CD4-positive, alpha-beta memory T cell (primary cell): Measurements from ENCODE around the gene RBM20. TPM values are rescaled to one million over a fixed set of nuclear protein-coding genes. Genes with fewer than 3 reads are reported as not detected.

ENCODE experiments used
- CTCF ChIA-PET: fragments of 350-600 bp; sonication (Branson Sonifier 250); formaldehyde crosslinking; loops from one replicate; lab custom pipeline; 2021; ENCODE audit warnings: inconsistent platforms; ENCODE audit not compliant: partially characterized antibody; lab: Charles Lee
- POLR2A ChIA-PET: fragments of 350-600 bp; sonication (Branson Sonifier 250); formaldehyde crosslinking; loops from one replicate; lab custom pipeline; 2021; ENCODE audit not compliant: partially characterized antibody; lab: Charles Lee
- DNase-seq, 5 donors: peaks; one replicate each; pipeline versions ENCODE4 v3.0.0 to v3.0.0-alpha.2; 2020 to 2022; ENCODE audit warnings: mixed read lengths in 1 of 5
- H3K27ac ChIP-seq: one replicate; pipeline ENCODE4 v1.7.0; 2013; ENCODE audit warnings: low read depth, low read length
- H3K27me3 ChIP-seq: 2 replicates; pipeline ENCODE4 v1.7.0; 2013; ENCODE audit warnings: mild to moderate bottlenecking, low read length, moderate library complexity; ENCODE audit not compliant: insufficient read depth
- H3K36me3 ChIP-seq: 2 replicates; pipeline ENCODE4 v1.7.0; 2013; ENCODE audit warnings: mild to moderate bottlenecking, low read length, moderate library complexity; ENCODE audit not compliant: insufficient read depth
- H3K4me1 ChIP-seq: 2 replicates; pipeline ENCODE4 v1.7.0; 2013; ENCODE audit warnings: mild to moderate bottlenecking, low read length, moderate library complexity; ENCODE audit not compliant: insufficient read depth
- H3K4me3 ChIP-seq, 2 donors: one replicate each; pipeline ENCODE4 v1.7.0; 2013; ENCODE audit warnings: low read length in 2 of 2, mild to moderate bottlenecking in 1 of 2
- H3K9me3 ChIP-seq, 2 donors: one replicate each; pipeline ENCODE4 v1.7.0; 2013; ENCODE audit warnings: low read length in 2 of 2, control low read depth in 1 of 2; ENCODE audit not compliant: control insufficient read depth in 1 of 2
- H3K27ac Mint-ChIP-seq, 7 donors: one replicate each; pipeline ENCODE4 v1.8.0; 2020 to 2021; ENCODE audit warnings: mixed read lengths in 7 of 7, mild to moderate bottlenecking in 6 of 7, inconsistent platforms in 3 of 7, moderate library complexity in 3 of 7
- H3K27me3 Mint-ChIP-seq, 2 donors: one replicate each; pipeline ENCODE4 v1.8.0; 2020 to 2021; ENCODE audit warnings: mixed read lengths in 2 of 2
- H3K36me3 Mint-ChIP-seq, 2 donors: one replicate each; pipeline ENCODE4 v1.8.0; 2020 to 2021; ENCODE audit warnings: mixed read lengths in 2 of 2, inconsistent platforms in 1 of 2, mild to moderate bottlenecking in 1 of 2
- H3K4me1 Mint-ChIP-seq, 4 donors: one replicate each; pipeline ENCODE4 v1.8.0; 2020 to 2021; ENCODE audit warnings: mixed read lengths in 4 of 4, mild to moderate bottlenecking in 1 of 4
- H3K4me3 Mint-ChIP-seq, 8 donors: one replicate each; pipeline ENCODE4 v1.8.0; 2020 to 2021; ENCODE audit warnings: mixed read lengths in 8 of 8, mild to moderate bottlenecking in 7 of 8, moderate library complexity in 6 of 8, inconsistent platforms in 3 of 8
- H3K9me3 Mint-ChIP-seq, 8 donors: one replicate each; pipeline ENCODE4 v1.8.0; 2020 to 2021; ENCODE audit warnings: mixed read lengths in 8 of 8, mild to moderate bottlenecking in 5 of 8, inconsistent platforms in 3 of 8, moderate library complexity in 1 of 8
- intact Hi-C: fragments of 100-400 bp; cut with micrococcal nuclease; formaldehyde crosslinking; loops from one replicate; pipeline ENCODE4 v1.15.1; 2023
- polyA plus RNA-seq, 2 donors: library from polyadenylated mRNA; unstranded; fragments of 300-500 nt; fragmentation: Illumina TruSeq; gene quantifications; one replicate each; pipeline ENCODE4 v1.2.3, GENCODE V29; 2021
- total RNA-seq, 2 experiments: library from RNA; stranded (reverse); gene quantifications; one replicate each; pipeline ENCODE4 v1.2.3, GENCODE V29; 2021

The RBM20 gene
- total and polyA plus RNA-seq, 4 experiments from 2014 or later, result 0.03 TPM; not detected in 3

DNA sequence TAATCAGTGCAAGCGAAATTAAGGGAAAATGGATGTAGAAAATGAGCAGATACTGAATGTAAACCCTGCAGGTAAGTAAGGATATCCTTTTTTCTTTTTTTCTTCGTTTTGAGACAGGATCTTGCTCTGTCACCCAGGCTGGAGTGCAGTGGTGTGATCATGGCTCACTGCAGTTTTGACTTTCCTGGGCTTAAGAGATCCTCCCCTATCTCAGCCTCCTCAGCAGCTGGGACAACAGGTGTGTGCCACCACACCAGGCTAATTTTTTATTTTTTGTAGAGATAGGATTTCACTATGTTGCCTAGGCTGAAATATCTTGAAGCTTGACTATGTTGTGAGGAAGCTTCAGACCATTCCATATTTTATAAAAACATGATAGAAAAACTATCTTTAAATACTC lies 231.9 kb downstream of the RBM20 start:
- Histone ChIP-seq H3K27me3 (no peaks in the 10 kb centered on the region), H3K36me3 (peaks cover 12% of the 10 kb centered on the region), H3K9me3 (no peaks in the 10 kb centered on the region), H3K27ac (peak overlapping the region; percentile 38), H3K4me1 (peaks cover 77% of the 10 kb centered on the region), H3K4me3 (no peak overlapping the region)
- Mint-ChIP-seq H3K9me3 (peaks cover 0 to 3% (median 0%) of the 10 kb centered on the region in 8 donors), H3K27ac (peak overlapping the region in 6 of 7 donors; percentile 60 to 78 (median 74)), H3K36me3 (peaks cover 17 to 60% of the 10 kb centered on the region in 2 donors), H3K27me3 (no peaks in the 10 kb centered on the region), H3K4me3 (peak overlapping the region in 7 of 8 donors; percentile 21 to 55 (median 46)), H3K4me1 (peaks cover 38 to 82% (median 56%) of the 10 kb centered on the region in 4 donors)
- intact Hi-C loops, result no loop called here
- POLR2A ChIA-PET, result interaction anchor here (1.1 to 5.9 kb wide), 8 partner anchors 12 to 72 kb away, joined by 3 to 69 read pairs (median 7); partner anchors contain the start of genes BBIP1 and SHOC2
- CTCF ChIA-PET, result interaction anchor here (0.8 to 6.2 kb wide), 9 partner anchors 11 to 130 kb away, joined by 3 to 31 read pairs (median 6); no protein-coding TSS in a partner anchor
- no peak for DNase-seq

- ChIA-PET CTCF (interaction anchor here (0.8 to 6.2 kb wide), 9 partner anchors 10 to 131 kb away, joined by 3 to 31 read pairs (median 6); no protein-coding TSS in a partner anchor), POLR2A (interaction anchor here (0.9 to 5.9 kb wide), 13 partner anchors 9 to 306 kb away, joined by 3 to 69 read pairs (median 6); partner anchors contain the start of genes BBIP1 and SHOC2)
- Histone ChIP-seq H3K27ac (no peak overlapping the region), H3K4me1 (peaks cover 79% of the 10 kb centered on the region), H3K36me3 (peaks cover 16% of the 10 kb centered on the region), H3K27me3 (no peaks in the 10 kb centered on the region), H3K9me3 (no peaks in the 10 kb centered on the region), H3K4me3 (no peak overlapping the region)
- Mint-ChIP-seq H3K4me1 (peaks cover 43 to 82% (median 60%) of the 10 kb centered on the region in 4 donors), H3K4me3 (peak overlapping the region in 4 of 8 donors; percentile 17 to 63 (median 34)), H3K9me3 (peaks cover 0 to under 1% (median 0%) of the 10 kb centered on the region in 8 donors), H3K27ac (peak overlapping the region in 4 of 7 donors; percentile 45 to 76 (median 70)), H3K36me3 (peaks cover 25 to 62% of the 10 kb centered on the region in 2 donors), H3K27me3 (no peaks in the 10 kb centered on the region)
- intact Hi-C loops, result no loop called here
- no peak for DNase-seq
Observed at GRCh38 chr10:110876788-110877187, 232.7 kb downstream of the RBM20 start.

GRCh38 chr10:110880012-110880411 lies 235.9 kb downstream of the RBM20 start:
- no peaks in the 10 kb centered on the region for H3K27me3 ChIP-seq
- no peaks in the 10 kb centered on the region for H3K9me3 ChIP-seq
- peaks cover 34% of the 10 kb centered on the region for H3K36me3 ChIP-seq
- peak overlapping the region in 6 of 8 donors; percentile 7 to 62 (median 14) for H3K4me3 Mint-ChIP-seq
- no peak for DNase-seq
- intact Hi-C loops, result loop anchor here (1.0 kb wide), 1 partner anchor 8 kb away; no protein-coding TSS in a partner anchor
- H3K27ac Mint-ChIP-seq, result peak overlapping the region; percentile 2 to 86 (median 45)
- H3K36me3 Mint-ChIP-seq, result peaks cover 42 to 71% of the 10 kb centered on the region in 2 donors
- no peaks in the 10 kb centered on the region for H3K27me3 Mint-ChIP-seq
- POLR2A ChIA-PET, result interaction anchor here (0.7 to 5.9 kb wide), 8 partner anchors 9 to 134 kb away, joined by 3 to 69 read pairs (median 13); partner anchors contain the start of gene PDCD4
- H3K9me3 Mint-ChIP-seq, result no peaks in the 10 kb centered on the region
- H3K27ac ChIP-seq, result no peak overlapping the region
- CTCF ChIA-PET, result interaction anchor here (0.8 to 6.2 kb wide), 9 partner anchors 10 to 270 kb away, joined by 3 to 31 read pairs (median 3); no protein-coding TSS in a partner anchor
- peaks cover 95% of the 10 kb centered on the region for H3K4me1 ChIP-seq
- no peak overlapping the region for H3K4me3 ChIP-seq
- H3K4me1 Mint-ChIP-seq, result peaks cover 55 to 87% (median 77%) of the 10 kb centered on the region in 4 donors

DNA sequence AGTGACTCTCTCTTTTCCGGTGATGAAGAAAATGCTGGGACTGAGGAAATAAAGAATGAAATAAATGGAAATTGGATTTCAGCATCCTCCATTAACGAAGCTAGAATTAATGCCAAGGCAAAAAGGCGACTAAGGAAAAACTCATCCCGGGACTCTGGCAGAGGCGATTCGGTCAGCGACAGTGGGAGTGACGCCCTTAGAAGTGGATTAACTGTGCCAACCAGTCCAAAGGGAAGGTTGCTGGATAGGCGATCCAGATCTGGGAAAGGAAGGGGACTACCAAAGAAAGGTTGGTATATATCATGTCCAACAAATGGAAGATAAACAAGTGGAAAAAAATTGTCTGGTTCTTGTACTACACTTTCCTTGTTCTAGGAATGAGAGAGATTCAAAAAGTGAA lies 237.1 kb downstream of the RBM20 start:
- Histone ChIP-seq H3K4me1 (peaks cover 92% of the 10 kb centered on the region), H3K36me3 (peaks cover 42% of the 10 kb centered on the region), H3K27ac (no peak overlapping the region), H3K4me3 (no peak overlapping the region), H3K9me3 (no peaks in the 10 kb centered on the region), H3K27me3 (no peaks in the 10 kb centered on the region)
- H3K27me3 Mint-ChIP-seq, result no peaks in the 10 kb centered on the region
- peaks cover 47 to 69% of the 10 kb centered on the region in 2 donors for H3K36me3 Mint-ChIP-seq
- peak overlapping the region in 6 of 7 donors; percentile 38 to 74 (median 46) for H3K27ac Mint-ChIP-seq
- DNase-seq, result no peak
- peaks cover 62 to 87% (median 76%) of the 10 kb centered on the region in 4 donors for H3K4me1 Mint-ChIP-seq
- no peaks in the 10 kb centered on the region for H3K9me3 Mint-ChIP-seq
- ChIA-PET POLR2A (interaction anchor here (0.6 to 3.9 kb wide), 9 partner anchors 10 to 77 kb away, joined by 3 to 20 read pairs (median 6); partner anchors contain the start of gene PDCD4), CTCF (interaction anchor here (0.7 to 2.1 kb wide), 4 partner anchors 9 to 78 kb away, joined by 3 to 9 read pairs (median 4); partner anchors contain the start of gene PDCD4)
- peak overlapping the region in 7 of 8 donors; percentile 31 to 54 (median 50) for H3K4me3 Mint-ChIP-seq
- intact Hi-C loops, result no loop called here

DNA sequence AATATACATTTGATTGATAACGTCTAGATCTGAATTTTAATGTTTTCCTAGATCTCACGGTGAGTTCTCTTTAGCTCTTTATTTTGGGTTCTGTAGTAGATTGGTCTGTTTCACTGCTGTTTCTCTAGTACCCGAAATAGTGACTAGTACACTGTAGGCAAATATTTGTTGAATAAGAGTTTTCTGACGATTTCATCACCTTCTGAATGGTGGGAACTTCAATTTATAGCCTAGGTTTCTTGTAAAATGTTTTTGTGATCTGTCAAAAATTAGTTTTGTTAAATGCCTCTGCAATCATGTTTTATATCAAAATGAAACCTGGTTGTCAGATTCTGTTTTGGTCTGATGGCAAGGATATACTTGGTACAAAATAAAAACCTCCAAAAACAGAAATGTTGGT lies 237.8 kb downstream of the RBM20 start:
- intact Hi-C loops, result loop anchor here (1.0 kb wide), 1 partner anchor 10 kb away; no protein-coding TSS in a partner anchor
- peaks cover 50 to 70% of the 10 kb centered on the region in 2 donors for H3K36me3 Mint-ChIP-seq
- peak overlapping the region in 6 of 7 donors; percentile 8 to 77 (median 58) for H3K27ac Mint-ChIP-seq
- Histone ChIP-seq H3K9me3 (no peaks in the 10 kb centered on the region), H3K27me3 (no peaks in the 10 kb centered on the region), H3K4me1 (peaks cover 90% of the 10 kb centered on the region), H3K36me3 (peaks cover 45% of the 10 kb centered on the region), H3K27ac (no peak overlapping the region), H3K4me3 (no peak overlapping the region)
- no peaks in the 10 kb centered on the region for H3K9me3 Mint-ChIP-seq
- no peaks in the 10 kb centered on the region for H3K27me3 Mint-ChIP-seq
- no peak for DNase-seq
- peaks cover 63 to 90% (median 77%) of the 10 kb centered on the region in 4 donors for H3K4me1 Mint-ChIP-seq
- POLR2A ChIA-PET, result interaction anchor here (0.8 to 3.9 kb wide), 10 partner anchors 9 to 78 kb away, joined by 3 to 20 read pairs (median 6); partner anchors contain the start of gene PDCD4
- CTCF ChIA-PET, result interaction anchor here (1.1 to 1.9 kb wide), 4 partner anchors 10 to 79 kb away, joined by 3 to 19 read pairs (median 3); partner anchors contain the start of gene PDCD4
- peak overlapping the region in 6 of 8 donors; percentile 41 to 70 (median 48) for H3K4me3 Mint-ChIP-seq

GRCh38 chr10:110883924-110884323 lies 239.8 kb downstream of the RBM20 start:
- H3K27ac ChIP-seq, result no peak overlapping the region
- intact Hi-C loops, result no loop called here
- H3K9me3 Mint-ChIP-seq, result no peaks in the 10 kb centered on the region
- H3K27me3 Mint-ChIP-seq, result no peaks in the 10 kb centered on the region
- no peaks in the 10 kb centered on the region for H3K9me3 ChIP-seq
- no peaks in the 10 kb centered on the region for H3K27me3 ChIP-seq
- peaks cover 41% of the 10 kb centered on the region for H3K36me3 ChIP-seq
- H3K4me3 Mint-ChIP-seq, result peak overlapping the region; percentile 54 to 83 (median 80)
- H3K4me1 Mint-ChIP-seq, result peaks cover 52 to 83% (median 68%) of the 10 kb centered on the region in 4 donors
- no peak for DNase-seq
- H3K27ac Mint-ChIP-seq, result peak overlapping the region; percentile 65 to 94 (median 80)
- ChIA-PET POLR2A (interaction anchor here (1.1 to 2.7 kb wide), 5 partner anchors 12 to 80 kb away, joined by 3 to 10 read pairs (median 3); partner anchors contain the start of gene PDCD4), CTCF (interaction anchor here (1.0 to 2.8 kb wide), 6 partner anchors 8 to 81 kb away, joined by 3 to 19 read pairs (median 4); no protein-coding TSS in a partner anchor)
- peaks cover 50 to 65% of the 10 kb centered on the region in 2 donors for H3K36me3 Mint-ChIP-seq
- no peak overlapping the region for H3K4me3 ChIP-seq
- H3K4me1 ChIP-seq, result peaks cover 81% of the 10 kb centered on the region
